ENCODE data around the gene FREM2. TPM values are rescaled to one million over a fixed set of nuclear protein-coding genes. Genes with fewer than 3 reads are reported as not detected.

The FREM2 gene
- total RNA-seq, 1 experiment from 2014 or later: not detected

DNA sequence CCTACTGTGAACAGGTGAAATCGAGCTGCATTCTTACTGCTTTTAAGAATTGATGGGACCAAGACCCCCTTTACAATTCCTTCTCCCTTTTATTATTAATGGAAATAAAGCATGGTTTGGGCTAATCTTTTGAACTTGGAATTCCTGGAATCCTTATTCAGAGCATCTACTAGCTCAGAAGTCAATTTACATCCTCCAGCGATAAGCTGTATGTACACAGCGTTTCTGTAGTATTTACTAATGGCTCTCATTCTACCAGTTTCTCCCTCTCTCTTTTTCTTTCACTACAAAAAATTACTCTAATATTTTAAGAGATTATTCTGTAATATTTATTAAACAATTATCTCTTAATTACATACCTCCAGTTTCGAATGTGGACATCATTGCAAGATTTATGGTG lies 31.5 kb downstream of the FREM2 start:
- Histone ChIP-seq H3K36me3 (no peaks in the 10 kb centered on the region), H3K9me3 (no peaks in the 10 kb centered on the region), H3K27me3 (peaks cover 2% of the 10 kb centered on the region; the same call in 1 of the 2 replicates), H3K4me3 (no peak overlapping the region)
- no peak for DNase-seq

- no peaks in the 10 kb centered on the region for H3K9me3 ChIP-seq
- no peak for DNase-seq
Measured at GRCh38 chr13:38730332-38730731, 43.5 kb downstream of the FREM2 start.

DNA sequence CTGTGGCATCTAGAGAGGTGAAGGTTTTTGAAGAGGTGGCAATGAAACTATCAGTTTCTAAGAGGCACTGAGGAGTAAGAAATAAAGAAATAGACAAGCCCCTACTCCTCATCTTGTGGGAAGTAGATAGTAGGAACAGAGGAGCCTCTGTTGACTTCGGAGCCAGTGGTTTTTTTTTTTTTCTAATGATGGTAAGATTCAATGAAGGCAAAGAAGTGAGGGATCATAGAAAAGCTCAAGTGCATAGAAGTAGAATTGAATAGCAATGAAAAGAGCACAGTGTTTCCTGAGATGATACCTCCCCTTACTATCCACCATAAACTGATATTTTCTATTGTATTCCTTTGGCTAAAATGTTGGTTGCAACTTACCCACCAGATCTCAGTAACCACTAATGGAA lies 46.3 kb downstream of the FREM2 start:
- Histone ChIP-seq H3K9me3 (no peaks in the 10 kb centered on the region), H3K27me3 (peaks cover 6% of the 10 kb centered on the region), H3K4me3 (no peak overlapping the region), H3K36me3 (no peaks in the 10 kb centered on the region)
- DNase-seq: no peak

More at GRCh38 chr13:38730332-38730731, 43.5 kb downstream of the FREM2 start:
- H3K4me3 ChIP-seq: no peak overlapping the region
- H3K36me3 ChIP-seq: no peaks in the 10 kb centered on the region
- H3K27me3 ChIP-seq: peaks cover 2% of the 10 kb centered on the region; the same call in 1 of the 2 replicates

DNA sequence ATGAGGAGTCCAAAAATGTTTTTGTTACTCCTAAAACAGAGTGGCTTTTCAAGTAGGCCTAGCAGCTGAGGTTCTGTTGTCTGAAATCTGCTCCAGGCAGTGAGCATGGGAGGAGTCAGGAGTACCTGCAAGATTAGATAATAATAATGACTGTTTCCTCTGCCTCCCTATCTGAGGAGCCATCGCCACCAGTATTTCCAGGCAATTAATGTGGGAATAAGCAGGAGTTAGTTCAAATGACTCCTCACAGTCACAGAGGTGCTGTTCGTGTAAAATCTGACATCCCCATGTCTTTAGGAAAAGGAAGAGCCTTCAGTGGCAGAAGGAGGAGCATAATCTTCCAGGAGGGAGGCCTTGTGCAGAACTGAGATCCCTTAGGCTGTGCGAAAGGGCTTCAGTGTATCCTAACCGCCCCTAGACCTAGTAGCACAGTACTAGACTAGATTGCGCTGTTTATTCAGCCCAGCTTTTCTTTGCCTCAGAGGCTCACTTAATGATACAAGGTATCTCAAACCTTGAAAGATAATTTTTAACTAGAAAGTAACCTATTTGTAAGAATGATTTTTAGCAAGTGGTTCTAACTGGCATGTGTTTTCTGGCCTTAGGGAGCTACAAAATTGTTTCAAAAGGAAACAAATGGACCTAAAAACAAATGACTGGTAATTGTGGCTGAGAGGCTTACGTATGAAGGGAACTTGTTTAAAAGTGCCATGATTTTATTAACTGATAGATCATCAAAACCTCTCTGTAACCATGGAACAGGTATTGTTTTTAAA lies 49.0 kb downstream of the FREM2 start:
- Histone ChIP-seq H3K36me3 (no peaks in the 10 kb centered on the region), H3K4me3 (no peak overlapping the region), H3K27me3 (peaks cover 9% of the 10 kb centered on the region), H3K9me3 (no peaks in the 10 kb centered on the region)
- no peak for DNase-seq

DNA sequence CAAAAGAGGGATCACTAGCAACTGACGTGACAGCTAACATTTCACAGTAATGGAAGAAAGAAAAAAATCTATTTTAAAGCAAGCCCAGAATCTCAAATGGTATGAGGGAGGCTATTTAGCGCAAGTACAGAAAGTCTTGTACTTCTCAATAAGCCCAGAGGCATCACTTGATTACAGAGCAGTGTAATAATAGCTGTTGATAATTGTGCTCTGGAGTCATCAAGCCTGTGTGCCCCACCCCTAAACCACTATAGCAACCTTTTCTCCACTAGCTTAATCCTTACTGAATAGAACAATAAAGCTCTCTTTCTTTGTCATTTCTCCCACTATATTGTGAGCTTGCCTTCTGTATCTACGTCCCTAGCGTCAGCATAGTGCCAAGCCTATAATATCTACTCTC lies 56.6 kb downstream of the FREM2 start:
- H3K27me3 ChIP-seq: peaks cover 26% of the 10 kb centered on the region
- no peaks in the 10 kb centered on the region for H3K36me3 ChIP-seq
- no peak overlapping the region for H3K4me3 ChIP-seq
- no peaks in the 10 kb centered on the region for H3K9me3 ChIP-seq
- no peak for DNase-seq

DNA sequence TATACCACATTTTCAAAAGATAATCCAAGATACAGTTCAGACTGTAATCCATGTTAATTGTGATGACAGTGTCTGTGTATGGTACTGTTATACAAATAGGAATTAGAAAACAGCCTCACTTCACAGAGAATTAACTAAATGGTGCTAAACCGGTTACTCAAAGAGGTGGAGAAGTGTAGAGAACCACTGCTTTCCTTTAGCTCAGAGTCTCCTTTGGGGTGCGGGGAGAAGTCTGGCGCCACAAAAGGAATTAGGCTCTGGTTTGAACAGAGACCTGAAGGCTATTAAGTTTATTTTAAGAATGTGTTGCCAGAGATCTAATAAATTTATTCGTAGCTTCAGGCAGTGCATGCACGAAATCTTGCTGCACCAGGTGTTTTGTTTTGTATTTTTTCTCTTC lies 65.8 kb downstream of the FREM2 start:
- no peak for DNase-seq
- no peaks in the 10 kb centered on the region for H3K9me3 ChIP-seq
- no peak overlapping the region for H3K4me3 ChIP-seq

DNA sequence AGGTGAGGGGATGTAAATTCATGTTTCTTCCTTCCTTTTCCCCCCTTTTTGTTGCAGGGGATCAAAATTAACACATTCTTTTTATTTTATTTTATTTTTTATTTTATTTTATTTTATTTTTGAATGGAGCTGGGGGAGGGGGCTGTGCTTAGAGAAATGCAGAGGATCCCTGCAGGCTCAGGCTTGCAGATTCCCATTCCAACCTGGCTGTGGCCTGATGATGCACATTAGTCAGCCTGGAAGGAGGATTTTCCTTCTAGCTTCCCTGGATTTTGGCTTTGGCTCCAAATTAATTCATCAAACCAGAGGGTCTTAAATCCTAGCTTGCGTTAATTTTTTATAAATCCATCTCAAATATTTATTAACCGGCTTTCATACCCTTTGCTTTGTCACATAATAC lies 67.0 kb downstream of the FREM2 start:
- Histone ChIP-seq H3K4me3 (no peak overlapping the region), H3K9me3 (no peaks in the 10 kb centered on the region), H3K27me3 (peaks cover 21% of the 10 kb centered on the region), H3K36me3 (no peaks in the 10 kb centered on the region)
- DNase-seq: no peak

More for the DNA sequence above, 65.8 kb downstream of the FREM2 start:
- peaks cover 14% of the 10 kb centered on the region for H3K27me3 ChIP-seq
- H3K36me3 ChIP-seq: no peaks in the 10 kb centered on the region

DNA sequence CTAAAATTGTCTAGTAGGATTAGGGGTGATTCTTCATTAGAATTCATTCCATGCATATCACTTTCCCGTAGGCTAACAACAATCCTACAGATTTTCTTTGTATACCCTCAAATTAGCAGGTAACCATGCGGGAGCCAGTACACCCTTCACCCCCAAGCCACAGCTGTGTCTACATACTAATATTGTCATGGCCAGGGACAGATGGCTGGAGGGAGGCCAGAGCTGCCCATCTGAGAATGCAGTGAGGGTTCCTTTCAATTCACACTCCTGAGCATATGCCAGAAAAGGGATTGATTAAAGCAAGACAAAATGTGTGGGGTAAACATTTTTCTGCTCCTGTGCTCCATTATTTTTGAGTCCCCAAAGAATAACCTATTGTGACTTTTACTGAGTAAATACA lies 68.9 kb downstream of the FREM2 start:
- no peaks in the 10 kb centered on the region for H3K36me3 ChIP-seq
- DNase-seq: no peak
- peaks cover 33% of the 10 kb centered on the region for H3K27me3 ChIP-seq
- H3K4me3 ChIP-seq: no peak overlapping the region
- no peaks in the 10 kb centered on the region for H3K9me3 ChIP-seq

DNA sequence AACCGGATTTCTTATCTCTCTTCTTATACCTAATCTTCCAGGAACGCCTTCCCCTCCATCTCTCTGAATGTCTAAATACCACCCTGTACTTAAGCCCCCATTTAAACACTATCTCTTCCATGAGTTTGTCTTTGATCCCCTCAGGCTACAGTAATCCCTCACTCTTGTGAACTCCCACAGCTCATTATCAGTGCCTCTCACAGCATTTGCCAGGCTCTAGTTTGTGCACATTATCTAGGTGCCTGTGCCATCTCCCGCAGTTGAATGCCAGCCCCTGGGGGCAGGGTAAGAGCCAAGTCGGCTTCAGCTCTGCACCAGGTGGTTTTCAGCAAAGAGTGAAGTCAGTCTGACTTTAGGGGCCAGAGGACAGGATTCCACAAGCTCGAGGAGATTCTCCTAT lies 71.4 kb downstream of the FREM2 start:
- no peaks in the 10 kb centered on the region for H3K9me3 ChIP-seq
- no peak overlapping the region for H3K4me3 ChIP-seq
- peaks cover 45% of the 10 kb centered on the region for H3K27me3 ChIP-seq
- H3K36me3 ChIP-seq: no peaks in the 10 kb centered on the region
- DNase-seq: no peak

DNA sequence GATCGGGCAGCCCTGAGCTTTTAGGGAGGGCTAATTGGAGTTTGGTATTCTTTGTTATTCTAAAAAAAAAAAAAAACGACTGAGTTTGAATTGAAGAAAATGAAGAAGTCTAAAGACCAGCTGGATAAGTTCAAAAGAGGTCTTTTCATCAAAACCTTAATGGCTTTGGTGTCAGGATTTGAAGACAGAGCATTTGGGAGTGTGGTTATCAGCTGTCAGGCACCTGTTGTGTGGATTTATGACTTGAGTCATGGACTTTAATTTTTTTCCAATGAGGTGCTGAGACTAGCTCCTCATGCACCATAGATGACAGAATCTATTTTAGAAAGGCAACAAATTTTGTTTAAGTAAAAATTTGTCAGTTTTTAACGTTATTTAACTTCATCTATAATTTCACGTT lies 72.5 kb downstream of the FREM2 start:
- DNase-seq: no peak
- Histone ChIP-seq H3K36me3 (no peaks in the 10 kb centered on the region), H3K9me3 (no peaks in the 10 kb centered on the region), H3K4me3 (no peak overlapping the region), H3K27me3 (peaks cover 45% of the 10 kb centered on the region)

DNA sequence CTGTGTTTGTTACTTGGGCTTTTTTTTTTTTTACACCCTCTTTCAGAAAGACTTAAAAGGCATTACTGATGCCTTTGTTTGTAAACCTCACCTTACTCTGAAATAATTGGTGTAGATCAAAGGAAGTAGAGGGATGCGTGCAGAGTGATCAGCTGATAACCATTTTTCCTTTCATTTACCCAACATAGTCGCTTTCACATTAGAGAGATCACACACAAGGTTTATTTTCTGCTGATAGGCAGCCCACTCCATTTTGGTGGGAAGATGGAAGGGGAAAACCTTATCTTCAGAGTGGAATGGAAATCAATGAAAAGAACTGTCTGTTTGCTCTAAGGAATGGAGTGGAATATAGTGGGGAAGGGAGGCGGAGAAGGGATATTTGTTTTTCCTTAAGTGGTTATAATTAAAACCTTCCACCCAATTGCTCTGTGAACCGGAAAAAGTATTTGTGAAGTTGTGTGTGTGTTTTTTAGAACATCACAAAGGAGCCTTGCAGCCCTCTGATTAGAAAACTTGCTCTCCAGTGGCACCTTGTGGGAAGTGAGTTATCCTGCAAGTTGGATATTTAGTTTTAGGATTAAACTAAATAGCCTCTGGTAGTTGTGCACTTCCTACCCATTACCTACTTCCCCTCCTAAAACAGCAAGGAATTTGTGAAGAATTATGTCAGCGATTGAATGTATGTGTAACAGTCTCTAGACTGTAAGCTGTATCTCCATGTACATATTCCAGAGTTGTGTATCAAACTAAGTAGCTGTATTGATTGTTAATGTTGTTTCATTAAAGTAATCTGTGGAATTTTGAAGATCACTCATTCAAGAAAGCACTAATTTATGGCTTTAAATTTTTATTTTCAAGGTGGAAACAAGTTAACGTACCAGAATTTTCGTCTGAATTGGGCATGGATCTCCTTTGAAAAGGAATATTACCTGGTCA lies 76.8 kb downstream of the FREM2 start:
- Histone ChIP-seq H3K4me3 (no peak overlapping the region), H3K9me3 (no peaks in the 10 kb centered on the region), H3K27me3 (peaks cover 30% of the 10 kb centered on the region), H3K36me3 (no peaks in the 10 kb centered on the region)
- no peak for DNase-seq

GRCh38 chr13:38766799-38767198 lies 79.9 kb downstream of the FREM2 start:
- Histone ChIP-seq H3K27me3 (peaks cover 12% of the 10 kb centered on the region), H3K36me3 (no peaks in the 10 kb centered on the region), H3K9me3 (no peaks in the 10 kb centered on the region), H3K4me3 (no peak overlapping the region)
- no peak for DNase-seq

GRCh38 chr13:38767506-38768265 lies 80.8 kb downstream of the FREM2 start:
- Histone ChIP-seq H3K4me3 (no peak overlapping the region), H3K36me3 (no peaks in the 10 kb centered on the region), H3K27me3 (peaks cover 8% of the 10 kb centered on the region), H3K9me3 (no peaks in the 10 kb centered on the region)
- no peak for DNase-seq

DNA sequence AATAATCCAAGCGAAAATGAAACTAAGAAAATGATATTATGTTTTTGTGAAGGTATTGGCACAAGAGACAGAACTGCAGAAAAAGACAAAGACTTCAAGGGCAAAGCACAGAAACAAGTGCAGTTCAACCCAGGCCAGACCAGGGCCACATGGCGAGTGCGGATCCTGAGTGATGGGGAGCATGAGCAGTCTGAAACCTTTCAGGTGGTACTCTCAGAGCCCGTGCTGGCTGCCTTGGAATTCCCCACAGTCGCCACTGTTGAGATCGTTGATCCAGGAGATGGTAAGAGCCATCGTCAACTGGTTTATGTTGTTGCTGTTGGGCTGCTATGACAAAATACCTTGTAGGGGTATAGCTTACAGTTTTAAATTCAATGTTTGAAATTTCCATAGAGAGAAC lies 82.6 kb downstream of the FREM2 start:
- no peaks in the 10 kb centered on the region for H3K36me3 ChIP-seq
- no peak for DNase-seq
- H3K9me3 ChIP-seq: no peaks in the 10 kb centered on the region
- H3K4me3 ChIP-seq: no peak overlapping the region
- no peaks in the 10 kb centered on the region for H3K27me3 ChIP-seq

DNA sequence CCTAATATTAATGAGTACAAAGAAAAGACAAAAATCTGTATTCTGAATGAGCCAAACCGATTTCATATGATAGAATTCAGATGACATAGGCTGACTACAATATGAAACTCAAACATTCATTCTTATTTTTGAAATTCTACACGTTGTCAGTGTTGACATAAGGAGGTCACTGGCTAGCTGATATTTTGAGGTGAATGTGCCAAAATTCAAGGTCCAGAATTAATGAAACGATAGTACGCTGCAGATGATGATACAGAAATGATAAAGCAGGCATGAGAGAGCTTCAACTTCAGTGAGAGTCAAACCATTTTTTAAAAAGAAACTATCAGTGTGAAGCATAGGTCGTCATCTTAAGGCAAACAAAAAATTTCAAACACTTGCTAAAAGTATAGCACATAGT lies 88.2 kb downstream of the FREM2 start:
- no peaks in the 10 kb centered on the region; the same call in 1 of the 2 replicates for H3K9me3 ChIP-seq
- no peaks in the 10 kb centered on the region for H3K36me3 ChIP-seq
- no peak for DNase-seq
- H3K4me3 ChIP-seq: no peak overlapping the region
- H3K27me3 ChIP-seq: no peaks in the 10 kb centered on the region

- no peaks in the 10 kb centered on the region for H3K27me3 ChIP-seq
- no peak overlapping the region for H3K4me3 ChIP-seq
- H3K9me3 ChIP-seq: no peaks in the 10 kb centered on the region; the same call in 1 of the 2 replicates
- H3K36me3 ChIP-seq: no peaks in the 10 kb centered on the region
- DNase-seq: no peak
Measured at GRCh38 chr13:38777347-38778119, 90.7 kb downstream of the FREM2 start.
